Naive thymus-derived CD8-positive, alpha-beta T cell (primary cell): ENCODE measurements around the gene EXD3. TPM values are rescaled to one million over a fixed set of nuclear protein-coding genes. Genes with fewer than 3 reads are reported as not detected.
A peak's percentile ranks its signal among the peaks of the same experiment; 100 is the strongest.

Experiments used
- ATAC-seq, 2 donors: fragments of 150-1000 bp; cut with Tn5 transposase in 1 of 2; sonication (Bioruptor Pico), chemical (Tn5 transposase) in 1 of 2; 1 replicate in 1 of 2; 2 replicates in 1 of 2; pipeline ENCODE4 v1.10.0; 2021; ENCODE audit warnings: mild to moderate bottlenecking in 2 of 2, moderate library complexity in 2 of 2
- POLR2A ChIA-PET: fragments of 350-600 bp; sonication (Branson Sonifier 250); formaldehyde crosslinking; loops from one replicate; lab custom pipeline; 2021; ENCODE audit warnings: antibody characterized with exemption; lab: Charles Lee
- DNase-seq, 10 donors: peaks; one replicate each; pipeline versions ENCODE4 v3.0.0 to v3.0.0-alpha.2; 2020 to 2022
- H3K27ac Mint-ChIP-seq, 10 donors: one replicate each; pipeline ENCODE4 v1.8.0; 2020 to 2022; ENCODE audit warnings: mild to moderate bottlenecking in 10 of 10, mixed read lengths in 10 of 10, moderate library complexity in 4 of 10, inconsistent platforms in 1 of 10
- H3K27me3 Mint-ChIP-seq, 5 donors: one replicate each; pipeline ENCODE4 v1.8.0; 2021 to 2022; ENCODE audit warnings: mixed read lengths in 5 of 5
- H3K36me3 Mint-ChIP-seq, 3 donors: one replicate each; pipeline ENCODE4 v1.8.0; 2020 to 2022; ENCODE audit warnings: mixed read lengths in 3 of 3, mild to moderate bottlenecking in 2 of 3, inconsistent platforms in 1 of 3
- H3K4me1 Mint-ChIP-seq, 4 donors: one replicate each; pipeline ENCODE4 v1.8.0; 2021 to 2022; ENCODE audit warnings: mixed read lengths in 4 of 4
- H3K4me3 Mint-ChIP-seq, 10 donors: one replicate each; pipeline ENCODE4 v1.8.0; 2020 to 2022; ENCODE audit warnings: mild to moderate bottlenecking in 10 of 10, mixed read lengths in 10 of 10, moderate library complexity in 6 of 10, inconsistent platforms in 1 of 10
- H3K9me3 Mint-ChIP-seq, 9 donors: one replicate each; pipeline ENCODE4 v1.8.0; 2020 to 2022; ENCODE audit warnings: mixed read lengths in 9 of 9, mild to moderate bottlenecking in 3 of 9, inconsistent platforms in 1 of 9, moderate library complexity in 1 of 9
- polyA plus RNA-seq, 3 donors: library from polyadenylated mRNA; unstranded; fragments of 300-500 nt; fragmentation: Illumina TruSeq; gene quantifications; one replicate each; pipeline ENCODE4 v1.2.3, GENCODE V29; 2021
- total RNA-seq, 8 experiments: library from RNA in 2 of 8; stranded (reverse) in 2 of 8; gene quantifications; one replicate each; pipeline ENCODE4 v1.2.3 and lab custom pipeline; 2021 to 2026

EXD3 gene
- total and polyA plus RNA-seq, 5 experiments from 2014 or later = 2.6 to 28.3 (median 4.3) TPM

DNA sequence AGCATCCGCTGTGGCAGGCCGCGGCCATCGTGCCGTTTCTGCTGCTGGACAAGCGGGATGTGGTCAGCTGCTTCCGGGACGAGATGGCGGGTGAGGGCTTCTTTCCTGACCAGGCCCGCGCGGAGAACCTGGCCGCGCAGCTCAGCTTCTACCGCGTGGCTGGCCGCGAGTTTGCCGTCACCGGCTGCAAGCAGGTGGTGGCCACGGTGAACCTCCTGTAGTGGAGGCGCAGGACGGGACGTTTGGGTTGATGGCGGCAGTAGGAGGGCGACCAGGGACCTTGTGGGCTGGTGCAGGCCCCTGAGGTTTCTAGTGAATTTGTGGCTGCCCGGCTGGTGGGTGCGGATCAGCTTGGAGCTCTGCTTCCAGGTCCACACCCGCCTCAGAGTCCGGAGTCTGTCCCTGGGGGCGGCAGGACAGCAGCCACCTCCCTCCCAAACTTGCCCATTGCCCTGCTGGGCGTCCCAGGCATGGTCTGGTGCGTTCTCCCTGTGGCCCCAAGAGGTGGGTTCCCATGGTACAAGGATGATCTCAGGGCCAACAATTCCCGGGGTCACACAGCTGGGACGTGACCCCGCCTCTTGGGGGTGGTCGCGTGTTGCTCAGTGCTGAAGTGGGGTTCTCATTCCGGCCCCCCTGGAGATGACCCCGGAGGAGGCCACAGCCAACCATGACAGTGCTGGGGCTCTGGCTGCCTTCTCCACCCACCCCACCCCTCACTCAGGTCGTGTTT is 143.1 kb downstream of the EXD3 start:
- no peak for DNase-seq
- H3K36me3 Mint-ChIP-seq = peaks cover 0 to 6% (median 0%) of the 10 kb centered on the region in 3 donors

GRCh38 chr9:137278721-137279711 is 143.9 kb downstream of the EXD3 start:
- no peak for DNase-seq

More for the DNA sequence above, 143.1 kb downstream of the EXD3 start:
- H3K9me3 Mint-ChIP-seq = no peaks in the 10 kb centered on the region
- ATAC-seq = no peak
- peaks cover 1 to 46% (median 14%) of the 10 kb centered on the region in 5 donors for H3K27me3 Mint-ChIP-seq
- H3K4me1 Mint-ChIP-seq = peaks cover 11 to 26% (median 19%) of the 10 kb centered on the region in 4 donors
- POLR2A ChIA-PET = interaction anchor here (0.6 to 1.5 kb wide), 2 partner anchors 43 to 347 kb away, joined by 4 to 5 read pairs; no protein-coding TSS in a partner anchor
- no peak overlapping the region for H3K27ac Mint-ChIP-seq
- no peak overlapping the region for H3K4me3 Mint-ChIP-seq

GRCh38 chr9:137278061-137278701 is 144.8 kb downstream of the EXD3 start:
- peaks cover 0 to 12% (median 0%) of the 10 kb centered on the region in 3 donors for H3K36me3 Mint-ChIP-seq
- peaks cover 14 to 32% (median 20%) of the 10 kb centered on the region in 4 donors for H3K4me1 Mint-ChIP-seq
- POLR2A ChIA-PET = interaction anchor here (1.3 to 2.5 kb wide), 2 partner anchors 24 to 37 kb away, joined by 3 to 14 read pairs; partner anchors contain the start of gene TUBB4B
- no peak overlapping the region for H3K27ac Mint-ChIP-seq
- DNase-seq (no peak), ATAC-seq (peak; percentile 20 to 38)
- no peaks in the 10 kb centered on the region for H3K9me3 Mint-ChIP-seq
- H3K27me3 Mint-ChIP-seq = peaks cover 1 to 45% (median 14%) of the 10 kb centered on the region in 5 donors
- peak overlapping the region in 6 of 10 donors; percentile 30 to 78 (median 67) for H3K4me3 Mint-ChIP-seq

More at GRCh38 chr9:137278721-137279711, 143.9 kb downstream of the EXD3 start:
- no peak overlapping the region for H3K4me3 Mint-ChIP-seq
- H3K4me1 Mint-ChIP-seq = peaks cover 14 to 32% (median 20%) of the 10 kb centered on the region in 4 donors
- H3K27me3 Mint-ChIP-seq = peaks cover 1 to 45% (median 14%) of the 10 kb centered on the region in 5 donors
- POLR2A ChIA-PET = interaction anchor here (1.5 kb wide), 1 partner anchor 42 kb away, joined by 4 read pairs; no protein-coding TSS in a partner anchor
- no peak for ATAC-seq
- no peak overlapping the region for H3K27ac Mint-ChIP-seq
- peaks cover 0 to 6% (median 0%) of the 10 kb centered on the region in 3 donors for H3K36me3 Mint-ChIP-seq
- H3K9me3 Mint-ChIP-seq = no peaks in the 10 kb centered on the region

DNA sequence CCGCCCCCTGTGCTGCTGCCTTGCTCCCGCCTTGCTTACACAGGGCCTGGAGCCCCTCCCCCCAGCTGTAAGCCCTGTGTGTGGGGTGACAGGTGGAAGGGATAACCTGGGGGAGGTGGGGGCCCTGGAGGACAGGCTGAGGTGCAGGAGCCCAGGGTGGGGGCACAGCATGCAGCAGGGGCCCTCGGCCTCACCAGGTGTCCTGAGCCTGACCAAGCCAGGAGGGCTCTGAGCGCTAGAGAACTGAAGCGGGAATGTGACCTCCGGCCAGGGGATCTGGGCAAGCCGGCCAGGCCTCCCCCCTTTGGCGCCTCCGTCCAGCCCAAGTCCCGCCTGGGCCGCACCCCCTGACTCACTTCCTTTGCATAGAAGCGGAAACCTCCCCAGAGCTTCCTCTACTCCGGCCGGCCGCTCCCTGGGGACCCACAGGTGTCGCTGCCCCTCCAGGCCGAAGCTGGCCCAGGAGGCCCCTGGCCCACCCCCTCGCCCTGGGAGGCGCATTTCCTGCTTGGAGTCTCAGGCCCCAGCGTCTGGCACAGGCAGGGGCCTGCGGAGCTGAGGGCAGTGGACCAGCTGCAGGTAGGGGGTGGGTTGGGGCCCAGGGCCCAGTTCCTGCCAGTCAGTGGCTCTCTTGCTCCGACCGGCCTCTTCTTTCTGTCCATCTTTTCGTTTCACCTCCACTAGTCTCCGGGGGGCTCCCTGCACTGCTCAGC is 145.5 kb downstream of the EXD3 start, which contains the start of gene TOR4A:
TOR4A (plus strand) TSS at position 398 of the 713 bp plus-strand sequence. CDS start 964 bp downstream, outside the sequence.
- peak within 1 kb of the TSS in 3 of 10 donors; percentile 14 to 76 (median 49) for H3K27ac Mint-ChIP-seq
- peak in 1 of 10 donors; percentile 32 for DNase-seq
- peaks cover 14 to 27% (median 20%) of the 10 kb centered on the region in 4 donors for H3K4me1 Mint-ChIP-seq
- POLR2A ChIA-PET = interaction anchor here (1.3 to 2.5 kb wide), 2 partner anchors 23 to 36 kb away, joined by 3 to 14 read pairs; partner anchors contain the start of gene TUBB4B
- no peaks in the 10 kb centered on the region for H3K9me3 Mint-ChIP-seq
- H3K4me3 Mint-ChIP-seq = peak within 1 kb of the TSS in 9 of 10 donors; percentile 36 to 78 (median 62)
- peaks cover under 1 to 40% (median 14%) of the 10 kb centered on the region in 5 donors for H3K27me3 Mint-ChIP-seq
- peaks cover 0 to 12% (median 0%) of the 10 kb centered on the region in 3 donors for H3K36me3 Mint-ChIP-seq
- ATAC-seq = peak; percentile 60

DNA sequence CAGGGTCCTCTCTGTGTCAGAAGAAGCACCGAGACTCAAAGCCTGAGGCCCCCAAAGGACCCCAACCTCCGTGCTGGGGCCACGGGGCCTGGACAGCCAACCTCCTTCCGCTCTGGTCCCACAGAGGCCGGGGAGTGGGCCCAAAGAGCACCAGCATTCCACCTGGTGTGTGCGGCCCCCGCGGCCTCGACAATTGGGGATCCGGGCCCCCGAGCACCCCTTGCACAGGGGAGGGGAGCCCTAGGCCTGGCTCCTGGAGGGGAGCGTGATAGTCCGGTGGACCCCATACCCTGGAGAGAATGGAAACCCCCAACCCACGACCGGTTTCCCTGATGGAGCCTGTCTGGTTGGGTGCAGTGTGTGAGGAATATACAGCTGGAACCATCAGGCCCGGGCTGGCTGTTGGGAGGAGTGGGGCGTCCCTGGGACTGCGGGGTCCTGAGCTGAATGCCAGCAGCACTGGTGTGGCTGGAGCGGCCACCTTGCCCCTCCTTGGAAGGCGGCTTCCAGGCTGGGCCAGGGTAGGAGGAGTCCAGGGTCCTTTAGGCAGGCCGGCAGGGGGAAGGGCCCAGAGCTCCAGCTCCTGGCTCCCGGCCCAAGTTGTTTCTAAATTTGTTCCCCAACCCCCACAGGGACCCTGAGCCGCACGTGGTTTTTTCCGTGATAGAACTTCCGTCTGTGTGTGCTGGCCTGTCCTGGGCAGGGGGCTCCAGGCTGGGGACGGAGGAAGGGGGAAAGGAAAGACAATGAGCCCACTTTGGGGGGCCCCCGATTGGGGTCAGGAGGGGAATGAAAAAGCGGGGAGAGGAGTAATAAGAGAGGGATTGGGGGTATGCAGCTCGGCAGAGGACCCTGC is 146.3 kb downstream of the EXD3 start:
- Mint-ChIP-seq H3K27ac (peak overlapping the region in 3 of 10 donors; percentile 14 to 76 (median 49)), H3K9me3 (no peaks in the 10 kb centered on the region), H3K27me3 (peaks cover 0 to 35% (median 14%) of the 10 kb centered on the region in 5 donors), H3K4me1 (peaks cover 14 to 27% (median 23%) of the 10 kb centered on the region in 4 donors), H3K4me3 (peak overlapping the region in 9 of 10 donors; percentile 36 to 77 (median 55)), H3K36me3 (peaks cover 0 to 12% (median 0%) of the 10 kb centered on the region in 3 donors)
- DNase-seq (no peak), ATAC-seq (no peak)
- POLR2A ChIA-PET = interaction anchor here (1.3 to 2.5 kb wide), 2 partner anchors 23 to 35 kb away, joined by 3 to 14 read pairs; partner anchors contain the start of gene TUBB4B

GRCh38 chr9:137275588-137276472 is 147.1 kb downstream of the EXD3 start:
- H3K27me3 Mint-ChIP-seq = peaks cover 0 to 35% (median 14%) of the 10 kb centered on the region in 5 donors
- DNase-seq (peak in 1 of 10 donors; percentile 62), ATAC-seq (no peak)
- H3K27ac Mint-ChIP-seq = peak overlapping the region in 3 of 10 donors; percentile 37 to 60 (median 45)
- no peaks in the 10 kb centered on the region for H3K9me3 Mint-ChIP-seq
- POLR2A ChIA-PET = interaction anchor here (2.5 kb wide), 1 partner anchor 34 kb away, joined by 14 read pairs; the partner anchor contains the start of gene TUBB4B
- peaks cover 18 to 34% (median 31%) of the 10 kb centered on the region in 4 donors for H3K4me1 Mint-ChIP-seq
- H3K4me3 Mint-ChIP-seq = peak overlapping the region in 3 of 10 donors; percentile 7 to 39 (median 24)
- peaks cover 0 to 15% (median 0%) of the 10 kb centered on the region in 3 donors for H3K36me3 Mint-ChIP-seq

- ATAC-seq = no peak
- DNase-seq = no peak
- POLR2A ChIA-PET = no interaction called here
- H3K9me3 Mint-ChIP-seq = no peaks in the 10 kb centered on the region
- H3K36me3 Mint-ChIP-seq = peaks cover 0 to 17% (median 0%) of the 10 kb centered on the region in 3 donors
- peaks cover 18 to 34% (median 32%) of the 10 kb centered on the region in 4 donors for H3K4me1 Mint-ChIP-seq
- H3K4me3 Mint-ChIP-seq = peak overlapping the region in 3 of 10 donors; percentile 10 to 39 (median 18)
- peak overlapping the region in 1 of 10 donors; percentile 37 for H3K27ac Mint-ChIP-seq
- peaks cover 0 to 35% (median 14%) of the 10 kb centered on the region in 5 donors for H3K27me3 Mint-ChIP-seq
Measured at GRCh38 chr9:137275203-137275587, 147.8 kb downstream of the EXD3 start.

GRCh38 chr9:137273611-137274320 is 149.2 kb downstream of the EXD3 start:
- POLR2A ChIA-PET = interaction anchor here (0.6 to 1.0 kb wide), 2 partner anchors 19 to 183 kb away, joined by 3 to 4 read pairs; partner anchors contain the start of gene NELFB
- Mint-ChIP-seq H3K27me3 (peaks cover 0 to 35% (median 14%) of the 10 kb centered on the region in 5 donors), H3K27ac (peak overlapping the region in 1 of 10 donors; percentile 55)

GRCh38 chr9:137273095-137273490 is 149.9 kb downstream of the EXD3 start:
- Mint-ChIP-seq H3K4me1 (peaks cover 25 to 47% (median 34%) of the 10 kb centered on the region in 4 donors), H3K27ac (no peak overlapping the region), H3K36me3 (peaks cover 0 to 36% (median 13%) of the 10 kb centered on the region in 3 donors), H3K27me3 (peaks cover 0 to 34% (median 14%) of the 10 kb centered on the region in 5 donors), H3K4me3 (no peak overlapping the region), H3K9me3 (no peaks in the 10 kb centered on the region)
- DNase-seq = no peak
- POLR2A ChIA-PET = interaction anchor here (0.6 to 1.9 kb wide), 2 partner anchors 17 to 184 kb away, joined by 3 to 6 read pairs; partner anchors contain the start of gene NELFB
- no peak for ATAC-seq

More at GRCh38 chr9:137273611-137274320, 149.2 kb downstream of the EXD3 start:
- Mint-ChIP-seq H3K36me3 (peaks cover 0 to 29% (median 10%) of the 10 kb centered on the region in 3 donors), H3K4me1 (peaks cover 22 to 44% (median 34%) of the 10 kb centered on the region in 4 donors), H3K9me3 (no peaks in the 10 kb centered on the region), H3K4me3 (peak overlapping the region in 1 of 10 donors; percentile 20)
- no peak for ATAC-seq
- DNase-seq = no peak
